GM12891 (cell line): ENCODE data around the gene PAX1.

Experiments used
- POLR2A ChIP-seq: IDR thresholded peaks from 2 replicates; pipeline ENCODE4 v1.6.1; 2011; ENCODE audit warnings: low read depth, low read length, control low read depth
- SPI1 ChIP-seq: IDR thresholded peaks from 2 replicates; pipeline ENCODE4 v1.6.1; 2011; ENCODE audit warnings: low read depth, low read length, control low read depth
- TAF1 ChIP-seq: IDR thresholded peaks from 2 replicates; pipeline ENCODE4 v1.6.1; 2011; ENCODE audit warnings: low read depth, low read length, control low read depth

GRCh38 chr20:21670126-21670525, 35.3 kb upstream of the PAX1 start:
- TF ChIP-seq POLR2A (no peak), TAF1 (no peak), SPI1 (no peak)
